Measurements from ENCODE around the gene B3GNT8.
A peak's percentile ranks its signal among the peaks of the same experiment; 100 is the strongest.

GRCh38 chr19:41376241-41376997 is 50.8 kb downstream of the B3GNT8 start, which contains the start of gene TMEM91:
- no peak for TF ChIP-seq CTCF (IDR thresholded peaks at IDR 0.05)
- no peak for TF ChIP-seq POLR2A (IDR thresholded peaks at IDR 0.05)
- peak; percentile 62 for TF ChIP-seq POLR2AphosphoS5 (IDR thresholded peaks at IDR 0.05)
